ENCODE data around the gene HRG. TPM values are rescaled to one million over a fixed set of nuclear protein-coding genes. Genes with fewer than 3 reads are reported as not detected.

The HRG gene
- total and polyA plus RNA-seq, 2 donors (not counting 1 experiment from before 2014, with no cell fraction given), result not detected

GRCh38 chr3:186643493-186643892 lies 22.3 kb upstream of the HRG start:
- peaks cover 0 to 4% (median 0%) of the 10 kb centered on the region in 4 experiments for H3K27me3 ChIP-seq (replicated peaks in 1 of 4; ENCODE audit: control extremely low read depth in 1 of 4, control insufficient read depth in 3 of 4, insufficient read depth in 4 of 4, low read length in 3 of 4)
- H3K4me2 ChIP-seq (replicated peaks; ENCODE audit: low read depth, low read length, poor library complexity, severe bottlenecking), result no peak overlapping the region
- peaks cover 2% of the 10 kb centered on the region for H3K4me1 Mint-ChIP-seq
- H3K4me3 Mint-ChIP-seq, result no peak overlapping the region
- no peaks in the 10 kb centered on the region for H3K4me1 ChIP-seq (ENCODE audit: control insufficient read depth in 2 of 2, insufficient read depth in 2 of 2, low read length in 2 of 2)
- TF ChIP-seq CTCF (IDR thresholded peaks at IDR 0.05), result no peak
- no peak for TF ChIP-seq EZH2 (IDR thresholded peaks at IDR 0.05; ENCODE audit: borderline replicate concordance, insufficient read depth, low read depth, low read length, poor library complexity, severe bottlenecking)
- H2AFZ ChIP-seq (ENCODE audit: insufficient read depth, low read depth, low read length, poor library complexity, severe bottlenecking), result no peak overlapping the region
- H3K36me3 ChIP-seq (replicated peaks in 1 of 2; ENCODE audit: control extremely low read depth in 1 of 2, control insufficient read depth in 1 of 2, extremely low read depth in 1 of 2, insufficient read depth in 2 of 2, low read length in 1 of 2), result no peaks in the 10 kb centered on the region
- H4K20me1 ChIP-seq (ENCODE audit: control insufficient read depth, insufficient read depth, low read length, poor library complexity, severe bottlenecking), result no peaks in the 10 kb centered on the region
- ATAC-seq (ENCODE audit: low read depth) (peak; percentile 49), DNase-seq (no peak)
- WGBS (ENCODE audit: insufficient coverage), result 100% methylated on average over 1 of the region's 1 CpG
- no peak overlapping the region for H3K4me3 ChIP-seq (ENCODE audit: control extremely low read depth in 1 of 5, extremely low read depth in 1 of 5, insufficient read depth in 1 of 5, low read depth in 2 of 5, low read length in 4 of 5)
- intact Hi-C loops (cut with micrococcal nuclease), result no loop called here
- ChIA-PET CTCF (interaction anchor here (1.0 kb wide), 1 partner anchor 27 kb away, joined by 3 read pairs; no protein-coding TSS in a partner anchor), POLR2A (no interaction called here)
- H3K9me3 ChIP-seq (ENCODE audit: control extremely low read depth in 1 of 3, control insufficient read depth in 2 of 3, insufficient read depth in 1 of 3, low read length in 2 of 3), result peaks cover 0 to 3% (median 0%) of the 10 kb centered on the region in 3 donors
- no peak overlapping the region for H3K27ac Mint-ChIP-seq
- H3K79me2 ChIP-seq (ENCODE audit: control insufficient read depth, insufficient read depth, low read length), result no peaks in the 10 kb centered on the region
- H3K9me3 Mint-ChIP-seq (ENCODE audit: insufficient read depth), result no peaks in the 10 kb centered on the region
- H3K27ac ChIP-seq (ENCODE audit: low read length in 2 of 2), result no peak overlapping the region
- no peak overlapping the region for H3K9ac ChIP-seq (ENCODE audit: low read length)
- peaks cover 17% of the 10 kb centered on the region for H3K27me3 Mint-ChIP-seq

GRCh38 chr3:186644683-186645082 lies 21.1 kb upstream of the HRG start:
- Histone ChIP-seq H3K9me3 (ENCODE audit: control extremely low read depth in 1 of 3, control insufficient read depth in 2 of 3, insufficient read depth in 1 of 3, low read length in 2 of 3) (no peaks in the 10 kb centered on the region), H2AFZ (ENCODE audit: insufficient read depth, low read depth, low read length, poor library complexity, severe bottlenecking) (no peak overlapping the region), H3K4me1 (ENCODE audit: control insufficient read depth in 2 of 2, insufficient read depth in 2 of 2, low read length in 2 of 2) (no peaks in the 10 kb centered on the region), H3K36me3 (replicated peaks in 1 of 2; ENCODE audit: control extremely low read depth in 1 of 2, control insufficient read depth in 1 of 2, extremely low read depth in 1 of 2, insufficient read depth in 2 of 2, low read length in 1 of 2) (no peaks in the 10 kb centered on the region), H3K27me3 (replicated peaks in 1 of 4; ENCODE audit: control extremely low read depth in 1 of 4, control insufficient read depth in 3 of 4, insufficient read depth in 4 of 4, low read length in 3 of 4) (peaks cover 0 to 2% (median 0%) of the 10 kb centered on the region in 4 experiments), H3K79me2 (ENCODE audit: control insufficient read depth, insufficient read depth, low read length) (no peaks in the 10 kb centered on the region), H3K27ac (ENCODE audit: low read length in 2 of 2) (no peak overlapping the region), H3K4me2 (replicated peaks; ENCODE audit: low read depth, low read length, poor library complexity, severe bottlenecking) (no peak overlapping the region), H4K20me1 (ENCODE audit: control insufficient read depth, insufficient read depth, low read length, poor library complexity, severe bottlenecking) (no peaks in the 10 kb centered on the region), H3K9ac (ENCODE audit: low read length) (no peak overlapping the region), H3K4me3 (ENCODE audit: control extremely low read depth in 1 of 5, extremely low read depth in 1 of 5, insufficient read depth in 1 of 5, low read depth in 2 of 5, low read length in 4 of 5) (no peak overlapping the region)
- Mint-ChIP-seq H3K9me3 (ENCODE audit: insufficient read depth) (no peaks in the 10 kb centered on the region), H3K4me1 (peaks cover 2% of the 10 kb centered on the region), H3K27me3 (peaks cover 17% of the 10 kb centered on the region), H3K27ac (no peak overlapping the region), H3K4me3 (no peak overlapping the region)
- TF ChIP-seq EZH2 (IDR thresholded peaks at IDR 0.05; ENCODE audit: borderline replicate concordance, insufficient read depth, low read depth, low read length, poor library complexity, severe bottlenecking), result no peak
- TF ChIP-seq CTCF (IDR thresholded peaks at IDR 0.05), result no peak
- WGBS (ENCODE audit: insufficient coverage), result 85% methylated on average over 3 of the region's 3 CpGs
- DNase-seq (no peak), ATAC-seq (ENCODE audit: low read depth) (no peak)
- ChIA-PET POLR2A (no interaction called here), CTCF (interaction anchor here (1.8 kb wide), 1 partner anchor 29 kb away, joined by 3 read pairs; no protein-coding TSS in a partner anchor)
- intact Hi-C loops (cut with micrococcal nuclease), result no loop called here
